H1 (cell line): ENCODE measurements around the gene SUPT4H1. TPM values are rescaled to one million over a fixed set of nuclear protein-coding genes. Genes with fewer than 3 reads are reported as not detected.

Experiments
- CTCF ChIA-PET: fragments of 300-600 bp; sonication (Branson Sonifier 250); formaldehyde crosslinking; loops from one replicate; lab custom pipeline; 2021; ENCODE audit not compliant: partially characterized antibody; lab: Charles Lee
- POLR2A ChIA-PET: fragments of 300-600 bp; sonication (Branson Sonifier 250); formaldehyde crosslinking; loops from one replicate; lab custom pipeline; 2021; ENCODE audit warnings: inconsistent platforms; ENCODE audit not compliant: partially characterized antibody; lab: Charles Lee
- DNase-seq, 2 experiments: peaks; one replicate each; pipeline versions ENCODE4 v3.0.0 to v3.0.0-alpha.2; 2010 to 2022; ENCODE audit warnings: low spot score in 2 of 2, low read depth in 1 of 2, mixed read lengths in 1 of 2
- FAIRE-seq: peaks from 2 replicates; lab custom pipeline; 2011; peaks lifted over from hg19 to GRCh38; lab: Jason Lieb, UNC
- H2AFZ ChIP-seq: 2 replicates; pipeline ENCODE4 v1.8.1; 2012; ENCODE audit warnings: low read length, inconsistent platforms
- H2AK5ac ChIP-seq: 2 replicates; pipeline ENCODE4 v1.6.1; 2013; ENCODE audit warnings: low read depth, low read length
- H2BK120ac ChIP-seq: replicated peaks from 2 replicates; pipeline ENCODE3; 2013; ENCODE audit warnings: low read depth, low read length, inconsistent platforms
- H2BK12ac ChIP-seq: 2 replicates; pipeline ENCODE4 v1.6.1; 2013; ENCODE audit warnings: low read depth, low read length
- H2BK15ac ChIP-seq: 2 replicates; pipeline ENCODE4 v1.6.1; 2013; ENCODE audit warnings: low read length
- H2BK20ac ChIP-seq: 2 replicates; pipeline ENCODE4 v1.6.1; 2013; ENCODE audit warnings: low read length
- H2BK5ac ChIP-seq: 2 replicates; pipeline ENCODE4 v1.6.1; 2013; ENCODE audit warnings: low read depth, low read length
- H3K14ac ChIP-seq: 2 replicates; pipeline ENCODE4 v1.6.1; 2013; ENCODE audit warnings: inconsistent platforms; ENCODE audit not compliant: insufficient read length
- H3K18ac ChIP-seq: 2 replicates; pipeline ENCODE4 v1.6.1; 2013; ENCODE audit warnings: low read length; ENCODE audit errors: extremely low read depth
- H3K23ac ChIP-seq: 2 replicates; pipeline ENCODE4 v1.6.1; 2013; ENCODE audit warnings: inconsistent platforms; ENCODE audit not compliant: insufficient read length
- H3K23me2 ChIP-seq: 2 replicates; pipeline ENCODE4 v1.6.1; 2013; ENCODE audit warnings: low read depth, low read length
- H3K27ac ChIP-seq: 2 replicates; pipeline ENCODE4 v1.6.1; 2011; ENCODE audit warnings: low read depth, low read length, inconsistent platforms
- H3K27me3 ChIP-seq, 4 experiments: replicated peaks in 1 of 4; 1 replicate in 1 of 4; 2 replicates in 3 of 4; pipeline versions ENCODE4 v1.6.1 to v1.8.1; 2011 to 2013; ENCODE audit warnings: low read length in 3 of 4, mild to moderate bottlenecking in 3 of 4, inconsistent platforms in 2 of 4, mixed read lengths in 2 of 4, moderate library complexity in 1 of 4; ENCODE audit not compliant: control insufficient read depth in 3 of 4, insufficient read depth in 3 of 4; ENCODE audit errors: extremely low read depth in 1 of 4
- H3K36me3 ChIP-seq, 4 experiments: 2 replicates each; pipeline versions ENCODE4 v1.6.1 to v1.8.1; 2011 to 2013; ENCODE audit warnings: mild to moderate bottlenecking in 4 of 4, low read length in 3 of 4, moderate library complexity in 2 of 4, control low read depth in 1 of 4, inconsistent platforms in 1 of 4; ENCODE audit not compliant: insufficient read depth in 4 of 4, control insufficient read depth in 2 of 4
- H3K4ac ChIP-seq: replicated peaks from 2 replicates; pipeline ENCODE3; 2013; ENCODE audit warnings: low read length, low read depth, mixed read lengths, inconsistent platforms; ENCODE audit not compliant: insufficient read length
- H3K4me1 ChIP-seq, 4 experiments: replicated peaks in 1 of 4; 1 replicate in 1 of 4; 2 replicates in 3 of 4; pipeline versions ENCODE4 v1.6.1 to v1.8.1; 2011 to 2013; ENCODE audit warnings: low read length in 3 of 4, inconsistent platforms in 2 of 4, mixed read lengths in 1 of 4; ENCODE audit not compliant: insufficient read depth in 4 of 4, control insufficient read depth in 3 of 4
- H3K4me2 ChIP-seq, 2 experiments: 2 replicates each; pipeline versions ENCODE4 v1.6.1 to v1.8.1; 2011 to 2013; ENCODE audit warnings: low read depth in 2 of 2, low read length in 2 of 2, control low read depth in 1 of 2, inconsistent platforms in 1 of 2, mild to moderate bottlenecking in 1 of 2; ENCODE audit not compliant: insufficient read depth in 1 of 2
- H3K4me3 ChIP-seq, 4 experiments: fragments of 200-600, 300-600 bp in 1 of 4; sonication (generic), shearing (Covaris generic), sonication (Bioruptor Twin) in 1 of 4; 2 replicates each; pipeline versions ENCODE4 v1.5.1 to v1.8.1; 2011 to 2016; ENCODE audit warnings: low read length in 4 of 4, low read depth in 3 of 4, control low read depth in 2 of 4, inconsistent platforms in 2 of 4, mild to moderate bottlenecking in 2 of 4, mixed read lengths in 1 of 4, moderate library complexity in 1 of 4; ENCODE audit not compliant: insufficient read depth in 2 of 4; ENCODE audit errors: extremely low read depth in 1 of 4
- H3K56ac ChIP-seq: replicated peaks from 2 replicates; pipeline ENCODE3; 2013; ENCODE audit warnings: low read depth, mild to moderate bottlenecking, mixed read lengths, low read length, inconsistent platforms; ENCODE audit not compliant: insufficient read length
- H3K79me1 ChIP-seq: 2 replicates; pipeline ENCODE4 v1.6.1; 2013; ENCODE audit warnings: low read depth, low read length, control low read depth
- H3K79me2 ChIP-seq, 2 experiments: 2 replicates each; pipeline versions ENCODE4 v1.6.1 to v1.8.1; 2012 to 2013; ENCODE audit warnings: low read length in 2 of 2, mild to moderate bottlenecking in 2 of 2, inconsistent platforms in 1 of 2; ENCODE audit not compliant: insufficient read depth in 2 of 2, control insufficient read depth in 1 of 2
- H3K9ac ChIP-seq, 4 experiments: replicated peaks in 1 of 4; 1 replicate in 1 of 4; 2 replicates in 3 of 4; pipeline versions ENCODE4 v1.6.1 to v1.8.1; 2011 to 2013; ENCODE audit warnings: low read depth in 3 of 4, low read length in 3 of 4, control low read depth in 2 of 4, mild to moderate bottlenecking in 2 of 4, moderate library complexity in 2 of 4, inconsistent platforms in 1 of 4; ENCODE audit errors: extremely low read depth in 1 of 4
- H3K9me3 ChIP-seq, 2 experiments: 2 replicates each; pipeline versions ENCODE4 v1.6.1 to v1.8.1; 2012 to 2013; ENCODE audit warnings: mild to moderate bottlenecking in 2 of 2, moderate library complexity in 2 of 2, control low read depth in 1 of 2, inconsistent platforms in 1 of 2, low read depth in 1 of 2, low read length in 1 of 2, mixed read lengths in 1 of 2; ENCODE audit not compliant: insufficient read depth in 2 of 2
- H4K20me1 ChIP-seq, 2 experiments: replicated peaks in 1 of 2; 2 replicates each; pipeline versions ENCODE3 to v1.8.1; 2011 to 2013; ENCODE audit warnings: inconsistent platforms in 2 of 2, low read length in 2 of 2, mild to moderate bottlenecking in 1 of 2; ENCODE audit not compliant: insufficient read depth in 2 of 2, control insufficient read depth in 1 of 2
- H4K5ac ChIP-seq: 2 replicates; pipeline ENCODE4 v1.6.1; 2013; ENCODE audit warnings: low read length, low read depth, mixed read lengths, inconsistent platforms; ENCODE audit not compliant: insufficient read length
- H4K8ac ChIP-seq: 2 replicates; pipeline ENCODE4 v1.8.0; 2013; ENCODE audit warnings: mild to moderate bottlenecking, moderate library complexity, low read length, inconsistent platforms; ENCODE audit not compliant: insufficient read depth; ENCODE audit errors: extremely low read depth
- H4K91ac ChIP-seq: replicated peaks from 2 replicates; pipeline ENCODE3; 2013; ENCODE audit warnings: low read length, mixed read lengths, inconsistent platforms; ENCODE audit not compliant: insufficient read length
- FOSL1 ChIP-seq: IDR thresholded peaks from 2 replicates; pipeline ENCODE4 v1.6.1; 2011; ENCODE audit warnings: mild to moderate bottlenecking, low read depth, low read length, moderate library complexity; ENCODE audit not compliant: insufficient read depth
- HDAC6 ChIP-seq: IDR thresholded peaks from one replicate; pipeline ENCODE4 v1.7.1; 2012; ENCODE audit warnings: low read depth, mild to moderate bottlenecking, inconsistent platforms, low read length, moderate library complexity
- KDM4A ChIP-seq: IDR thresholded peaks from one replicate; pipeline ENCODE4 v1.7.1; 2012; ENCODE audit warnings: low read depth, mild to moderate bottlenecking, moderate library complexity, low read length, inconsistent platforms; ENCODE audit not compliant: severe bottlenecking
- POU5F1 ChIP-seq: IDR thresholded peaks from 2 replicates; pipeline ENCODE4 v1.6.1; 2011; ENCODE audit warnings: low read depth, mild to moderate bottlenecking, low read length, moderate library complexity
- RFX5 ChIP-seq: IDR thresholded peaks from 2 replicates; pipeline ENCODE4 v1.6.1; 2011; ENCODE audit warnings: low read depth, low read length, improper control_type of control experiment, borderline replicate concordance
- TCF12 ChIP-seq: IDR thresholded peaks from 2 replicates; pipeline ENCODE4 v1.6.1; 2011; ENCODE audit warnings: low read depth, mild to moderate bottlenecking, low read length
- WGBS, 2 experiments: shearing (Covaris generic) in 1 of 2; methylation state at CpG; one replicate each; pipeline versions ENCODE4 v1.1.6 to v1.1.7; 2013 to 2015; ENCODE audit warnings: low lambda C conversion rate in 2 of 2, mixed read lengths in 2 of 2, inconsistent platforms in 1 of 2, low coverage in 1 of 2, missing lambda C conversion rate in 1 of 2; ENCODE audit not compliant: insufficient replicate concordance in 2 of 2, insufficient coverage in 1 of 2, insufficient read length in 1 of 2; ENCODE audit errors: extremely low coverage in 1 of 2, missing lambda C conversion rate in 1 of 2; 5-methylcytosine and 5-hydroxymethylcytosine counted together
- polyA plus RNA-seq, 7 experiments: library from polyadenylated mRNA; depleted of rRNA in 3 of 7; stranded (reverse) in 5 of 7; unstranded in 2 of 7; fragments of >200 nt in 5 of 7; fragments of 200-250 nt in 2 of 7; gene quantifications; 1 replicate in 5 of 7; 2 replicates in 1 of 7; 4 replicates in 1 of 7; pipeline versions ENCODE4 v1.2.1 to v1.2.3, GENCODE V29; 2011 to 2013; ENCODE audit warnings: missing spikeins in 2 of 7, mixed read lengths in 2 of 7
- total RNA-seq: library from RNA; stranded (reverse); fragmentation: NEBNext Ultra II Directional; extraction: Animal tissue kit (Norgen Biotek cat#: 25700); gene quantifications from 2 replicates; pipeline ENCODE4 v1.2.1, GENCODE V29; 2021
- TF ChIP-seq, protein P1 (sequence below): IDR thresholded peaks from 2 replicates; pipeline ENCODE4 v1.6.1; 2012; ENCODE audit warnings: inconsistent platforms

The SUPT4H1 gene
- total and polyA plus RNA-seq, 2 of the 8 experiments (the other 6 are each of a cell fraction or from before 2014, with no cell fraction given), result 112 to 143 TPM

DNA sequence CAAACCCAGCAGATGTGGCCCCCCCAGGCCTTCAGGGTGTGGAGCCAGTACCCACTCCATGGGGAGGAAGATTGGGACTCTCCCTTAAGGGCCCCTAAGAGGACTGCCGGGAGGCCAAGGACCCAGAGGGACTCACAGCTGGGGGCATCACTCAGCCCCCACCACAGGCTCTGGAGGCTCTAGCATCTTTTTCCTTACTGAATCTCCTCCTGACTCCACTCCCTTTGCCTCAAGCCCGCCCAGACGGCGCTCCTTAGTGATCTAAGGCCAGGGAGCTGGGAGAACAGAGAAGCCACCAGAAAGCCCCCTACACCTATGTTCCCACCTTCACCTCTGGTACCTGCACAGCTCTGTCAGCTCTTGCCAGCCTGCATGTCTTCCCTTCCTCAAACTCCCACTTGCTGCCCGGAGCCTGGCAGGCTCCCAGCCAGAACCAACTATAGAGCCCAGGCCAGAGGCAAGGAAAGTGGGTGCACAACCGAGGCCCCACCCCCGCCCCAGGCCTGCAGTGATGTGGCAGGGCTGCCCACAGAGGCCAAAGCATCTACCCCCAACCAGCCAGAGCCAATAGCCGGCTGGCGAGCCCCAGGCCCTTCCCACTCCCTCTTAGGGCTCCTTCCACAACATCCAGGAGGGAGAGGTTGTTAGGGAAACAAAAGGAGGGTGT, 48.9 kb downstream of the SUPT4H1 start:
- POLR2A ChIA-PET, result interaction anchor here (1.2 to 2.5 kb wide), 3 partner anchors 13 to 25 kb away, joined by 3 to 9 read pairs (median 6); partner anchors contain the start of gene TSPOAP1
- H3K4ac ChIP-seq, result no peak overlapping the region
- H3K27me3 ChIP-seq, result no peaks in the 10 kb centered on the region
- H4K91ac ChIP-seq, result no peak overlapping the region
- no peak overlapping the region; the same call in 1 of the 2 replicates for H3K18ac ChIP-seq
- H2AK5ac ChIP-seq, result no peak overlapping the region
- no peak overlapping the region for H3K23ac ChIP-seq
- H3K9ac ChIP-seq, result no peak overlapping the region
- FAIRE-seq (no peak), DNase-seq (peak in 1 of 2 experiments; percentile 46)
- 0 out of 8 replicates have a peak, but pooled peaks cover 0 to 2% (median 0%) of the 10 kb centered on the region in 4 experiments for H3K36me3 ChIP-seq
- TF ChIP-seq POU5F1 (no peak), RFX5 (no peak), KDM4A (no peak), TCF12 (no peak), FOSL1 (no peak), HDAC6 (no peak)
- TF ChIP-seq, protein P1, sequence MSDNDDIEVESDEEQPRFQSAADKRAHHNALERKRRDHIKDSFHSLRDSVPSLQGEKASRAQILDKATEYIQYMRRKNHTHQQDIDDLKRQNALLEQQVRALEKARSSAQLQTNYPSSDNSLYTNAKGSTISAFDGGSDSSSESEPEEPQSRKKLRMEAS, result no peak
- no peak overlapping the region for H2AFZ ChIP-seq
- H2BK120ac ChIP-seq, result no peak overlapping the region
- 0 out of 2 replicates have a peak overlapping the region, but pooled peaks have one; percentile 35 for H2BK5ac ChIP-seq
- no peaks in the 10 kb centered on the region for H3K9me3 ChIP-seq
- WGBS, 2 experiments, result 84% methylated on average over 9 of the region's 9 CpGs; no CpG with 5 or more reads in 1 of the 2 experiments
- H2BK20ac ChIP-seq, result no peak overlapping the region
- H3K4me2 ChIP-seq, result no peak overlapping the region; a peak in 1 of 4 replicates
- H3K14ac ChIP-seq, result no peak overlapping the region
- no peak overlapping the region for H2BK15ac ChIP-seq
- no peak overlapping the region for H3K56ac ChIP-seq
- H3K79me1 ChIP-seq, result no peaks in the 10 kb centered on the region
- H2BK12ac ChIP-seq, result no peak overlapping the region
- no peak overlapping the region for H4K5ac ChIP-seq
- peaks cover 0 to 11% (median 8%) of the 10 kb centered on the region in 4 experiments; a peak in 5 of 7 replicates for H3K4me1 ChIP-seq
- H3K27ac ChIP-seq, result no peak overlapping the region
- CTCF ChIA-PET, result interaction anchor here (0.6 to 9.4 kb wide), 18 partner anchors 7 to 1230 kb away, joined by 3 to 172 read pairs (median 8); partner anchors contain the start of genes MKS1 and MPO
- no peaks in the 10 kb centered on the region for H4K20me1 ChIP-seq
- H4K8ac ChIP-seq, result 0 out of 2 replicates have a peak overlapping the region, but pooled peaks have one; percentile 1
- H3K23me2 ChIP-seq, result no peaks in the 10 kb centered on the region
- no peaks in the 10 kb centered on the region for H3K79me2 ChIP-seq
- H3K4me3 ChIP-seq, result no peak overlapping the region
